ENCODE measurements around the gene LRFN3. TPM values are rescaled to one million over a fixed set of nuclear protein-coding genes. Genes with fewer than 3 reads are reported as not detected.

The LRFN3 gene
- polyA plus RNA-seq, 1 experiment, result 0.69 TPM

- no peaks in the 10 kb centered on the region for H3K27me3 ChIP-seq (ENCODE audit: control insufficient read depth, insufficient read depth, low read length)
- no peak overlapping the region for H3K4me3 ChIP-seq (ENCODE audit: low read depth, low read length)
- DNase-seq (ENCODE audit: low read depth, low spot score), result no peak
- TF ChIP-seq CTCF (IDR thresholded peaks at IDR 0.05; ENCODE audit: low read depth, low read length), result no peak
- CTCF ChIA-PET, result no interaction called here
- no peak overlapping the region for H3K27ac ChIP-seq (ENCODE audit: low read depth, low read length)
- no peaks in the 10 kb centered on the region; the same call in 1 of the 2 replicates for H3K9me3 ChIP-seq (ENCODE audit: control insufficient read depth, insufficient read depth, low read length)
- POLR2A ChIA-PET, result no interaction called here
Observed at GRCh38 chr19:35942235-35942634, 6.1 kb downstream of the LRFN3 start.

DNA sequence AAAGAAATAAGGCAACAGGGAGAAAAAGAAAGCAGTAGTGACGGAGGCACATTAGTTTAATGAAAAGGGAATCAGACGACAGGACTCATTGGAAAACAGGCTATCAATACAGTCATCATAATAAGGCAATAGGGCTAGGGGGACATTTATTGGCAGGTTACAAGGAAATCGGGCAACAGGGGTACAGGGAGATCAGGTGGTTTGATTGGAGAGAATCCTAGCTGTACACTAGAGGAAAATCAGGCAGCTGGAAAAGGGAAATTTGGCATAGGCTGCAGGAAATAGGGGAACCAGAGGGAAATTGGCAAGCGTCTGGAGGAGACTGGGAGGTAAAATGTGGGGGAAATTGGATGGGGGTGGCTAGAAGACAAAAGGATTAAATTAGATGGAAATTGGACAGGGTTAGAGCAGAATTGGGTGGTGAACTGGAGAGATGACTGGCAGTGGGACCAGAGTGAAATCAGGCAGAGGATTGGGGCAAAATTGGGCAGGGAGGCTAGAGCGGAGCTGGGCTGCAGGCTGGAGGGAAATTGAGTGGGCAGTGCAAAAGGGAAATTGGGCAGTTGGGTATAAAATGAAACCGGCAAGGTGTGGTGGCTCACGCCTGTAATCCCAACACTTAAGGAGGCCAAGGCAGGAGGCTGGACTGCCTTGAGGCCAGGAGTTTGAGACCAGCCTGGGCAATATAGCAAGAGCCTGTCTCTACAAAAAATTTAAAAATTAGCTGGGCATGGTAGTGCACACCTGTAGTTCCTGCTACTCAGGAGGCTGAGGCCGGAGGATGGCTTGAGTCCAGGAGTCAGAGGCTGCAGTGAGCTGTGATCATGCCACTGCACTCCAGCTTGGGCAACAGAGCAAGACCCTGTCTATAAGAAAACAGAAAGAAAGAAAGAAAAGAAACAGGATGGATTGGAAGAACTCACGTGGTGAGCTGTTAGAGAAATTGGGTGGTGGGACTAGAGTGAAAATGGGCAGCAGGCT, 7.4 kb downstream of the LRFN3 start:
- DNase-seq (ENCODE audit: low read depth, low spot score), result no peak
- no peak for TF ChIP-seq CTCF (IDR thresholded peaks at IDR 0.05; ENCODE audit: low read depth, low read length)
- no peaks in the 10 kb centered on the region for H3K27me3 ChIP-seq (ENCODE audit: control insufficient read depth, insufficient read depth, low read length)
- H3K27ac ChIP-seq (ENCODE audit: low read depth, low read length), result no peak overlapping the region
- CTCF ChIA-PET, result no interaction called here
- no peak overlapping the region for H3K4me3 ChIP-seq (ENCODE audit: low read depth, low read length)
- H3K9me3 ChIP-seq (ENCODE audit: control insufficient read depth, insufficient read depth, low read length), result no peaks in the 10 kb centered on the region; the same call in 1 of the 2 replicates
- POLR2A ChIA-PET, result no interaction called here

GRCh38 chr19:35944556-35944955, 8.4 kb downstream of the LRFN3 start:
- no peak overlapping the region for H3K27ac ChIP-seq (ENCODE audit: low read depth, low read length)
- H3K27me3 ChIP-seq (ENCODE audit: control insufficient read depth, insufficient read depth, low read length), result peaks cover 6% of the 10 kb centered on the region
- DNase-seq (ENCODE audit: low read depth, low spot score), result no peak
- CTCF ChIA-PET, result no interaction called here
- POLR2A ChIA-PET, result no interaction called here
- H3K4me3 ChIP-seq (ENCODE audit: low read depth, low read length), result no peak overlapping the region
- no peaks in the 10 kb centered on the region; the same call in 1 of the 2 replicates for H3K9me3 ChIP-seq (ENCODE audit: control insufficient read depth, insufficient read depth, low read length)
- no peak for TF ChIP-seq CTCF (IDR thresholded peaks at IDR 0.05; ENCODE audit: low read depth, low read length)

DNA sequence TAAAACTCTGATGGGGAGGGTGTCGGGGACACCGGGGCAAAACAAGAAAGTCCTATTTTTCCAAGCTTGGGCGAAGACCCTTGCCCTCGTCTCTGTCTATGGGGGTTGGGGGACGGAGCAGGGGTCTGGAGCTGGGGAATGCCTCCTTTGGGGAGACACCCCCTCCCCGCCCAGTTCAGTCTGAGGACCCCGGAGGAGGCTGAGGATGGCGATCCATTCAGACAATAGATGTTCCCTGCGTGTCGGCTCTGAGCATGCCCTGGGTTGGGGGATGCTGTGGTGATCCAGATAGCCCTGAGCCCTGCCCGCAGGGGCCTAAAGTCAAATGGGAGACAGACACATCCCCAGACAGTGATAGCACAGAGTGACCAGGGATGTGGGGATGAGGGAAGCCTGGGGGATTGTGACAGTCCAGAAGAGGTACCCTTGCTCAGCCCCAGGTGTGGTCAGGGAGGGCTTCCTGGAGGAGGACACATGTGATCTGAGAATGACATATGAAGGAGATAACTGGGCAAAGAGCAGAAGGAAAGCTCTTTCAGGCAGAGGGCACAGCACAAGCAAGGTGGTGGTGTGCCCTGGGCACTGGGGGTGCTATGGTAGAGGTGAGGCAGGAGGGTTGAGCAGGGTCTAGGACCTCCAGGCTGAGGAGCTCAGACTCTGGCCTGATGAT, 9.1 kb downstream of the LRFN3 start:
- CTCF ChIA-PET, result interaction anchor here (0.5 kb wide), 1 partner anchor 86 kb away, joined by 3 read pairs; no protein-coding TSS in a partner anchor
- no peak overlapping the region for H3K27ac ChIP-seq (ENCODE audit: low read depth, low read length)
- peaks cover 6% of the 10 kb centered on the region for H3K27me3 ChIP-seq (ENCODE audit: control insufficient read depth, insufficient read depth, low read length)
- TF ChIP-seq CTCF (IDR thresholded peaks at IDR 0.05; ENCODE audit: low read depth, low read length), result no peak
- POLR2A ChIA-PET, result no interaction called here
- no peak for DNase-seq (ENCODE audit: low read depth, low spot score)
- H3K9me3 ChIP-seq (ENCODE audit: control insufficient read depth, insufficient read depth, low read length), result no peaks in the 10 kb centered on the region
- H3K4me3 ChIP-seq (ENCODE audit: low read depth, low read length), result no peak overlapping the region

DNA sequence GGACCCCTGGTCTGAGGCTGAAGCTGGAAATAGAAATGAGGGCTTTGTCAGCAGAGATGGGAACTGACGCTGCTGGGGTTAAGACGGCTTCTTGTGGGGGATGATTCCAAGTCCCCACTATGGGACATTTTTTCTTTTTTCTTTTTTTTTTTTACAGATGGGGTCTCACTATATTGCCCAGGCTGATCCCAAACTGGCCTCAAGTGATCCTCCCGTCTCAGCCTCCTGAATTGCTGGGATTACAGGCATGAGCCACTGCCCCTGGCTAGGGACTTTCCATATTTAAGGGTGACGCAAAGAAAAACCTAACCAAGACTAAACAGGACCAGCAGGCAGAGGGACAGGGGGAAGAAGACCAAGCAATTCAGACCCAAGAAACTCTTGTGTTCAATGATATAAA, 10.0 kb downstream of the LRFN3 start:
- POLR2A ChIA-PET, result no interaction called here

More for the DNA sequence above, 10.0 kb downstream of the LRFN3 start:
- Histone ChIP-seq H3K27ac (ENCODE audit: low read depth, low read length) (no peak overlapping the region), H3K27me3 (ENCODE audit: control insufficient read depth, insufficient read depth, low read length) (peaks cover 6% of the 10 kb centered on the region), H3K4me3 (ENCODE audit: low read depth, low read length) (no peak overlapping the region), H3K9me3 (ENCODE audit: control insufficient read depth, insufficient read depth, low read length) (no peaks in the 10 kb centered on the region)
- CTCF ChIA-PET, result interaction anchor here (0.5 to 1.6 kb wide), 2 partner anchors 16 to 20 kb away, joined by 4 to 6 read pairs; no protein-coding TSS in a partner anchor
- TF ChIP-seq CTCF (IDR thresholded peaks at IDR 0.05; ENCODE audit: low read depth, low read length), result no peak
- DNase-seq (ENCODE audit: low read depth, low spot score), result no peak

Data from AG04450 (cell line).